GM23338 (cell line): Measurements from ENCODE around the gene PPM1N. TPM values are rescaled to one million over a fixed set of nuclear protein-coding genes. Genes with fewer than 3 reads are reported as not detected.

Source experiments
- ATAC-seq: fragments of 200-7000 bp; cut with Tn5 transposase; 3 replicates; pipeline ENCODE4 v1.9.1; 2020
- DNase-seq: peaks from one replicate; pipeline ENCODE4 v3.0.0-alpha.2; 2015; ENCODE audit warnings: low spot score
- H2AFZ ChIP-seq: fragments of 200-600 bp; sonication (generic); 2 replicates; pipeline ENCODE4 v1.8.0; 2016; ENCODE audit warnings: antibody characterized with exemption, mild to moderate bottlenecking, moderate library complexity
- H3F3A ChIP-seq: fragments of 200-600 bp; sonication (generic); replicated peaks from 2 replicates; pipeline ENCODE4 v1.8.0; 2017; ENCODE audit warnings: antibody characterized with exemption, mixed run types, low read depth
- H3K27ac ChIP-seq: fragments of 200-600 bp; sonication (generic); 2 replicates; pipeline ENCODE4 v1.6.1; 2016; ENCODE audit warnings: low read depth
- H3K27me3 ChIP-seq: fragments of 200-600 bp; sonication (generic); 2 replicates; pipeline ENCODE4 v1.8.0; 2016; ENCODE audit warnings: mild to moderate bottlenecking, mixed run types, moderate library complexity; ENCODE audit not compliant: insufficient read depth
- H3K36me3 ChIP-seq: fragments of 200-600 bp; sonication (generic); 2 replicates; pipeline ENCODE4 v1.8.0; 2016; ENCODE audit warnings: mild to moderate bottlenecking; ENCODE audit not compliant: insufficient read depth
- H3K4me1 ChIP-seq: fragments of 200-600 bp; sonication (generic); 2 replicates; pipeline ENCODE4 v1.8.0; 2016; ENCODE audit warnings: mild to moderate bottlenecking, moderate library complexity; ENCODE audit not compliant: insufficient read depth
- H3K4me2 ChIP-seq: fragments of 200-600 bp; sonication (generic); 2 replicates; pipeline ENCODE4 v1.7.1; 2017; ENCODE audit warnings: mixed run types
- H3K4me3 ChIP-seq: fragments of 200-600 bp; sonication (generic); 2 replicates; pipeline ENCODE4 v1.6.1; 2016; ENCODE audit warnings: mixed run types
- H3K79me2 ChIP-seq: fragments of 200-600 bp; sonication (generic); replicated peaks from 2 replicates; pipeline ENCODE4 v1.8.0; 2017; ENCODE audit warnings: mild to moderate bottlenecking; ENCODE audit not compliant: insufficient read depth
- H3K9me2 ChIP-seq: fragments of 200-600 bp; sonication (generic); 2 replicates; pipeline ENCODE4 v1.8.0; 2017; ENCODE audit not compliant: insufficient read depth
- H4K20me1 ChIP-seq: fragments of 200-600 bp; sonication (generic); replicated peaks from 2 replicates; pipeline ENCODE4 v1.8.0; 2017; ENCODE audit warnings: mild to moderate bottlenecking; ENCODE audit not compliant: insufficient read depth
- H3K27ac Mint-ChIP-seq: 2 replicates; pipeline ENCODE4 v1.8.0; 2020; ENCODE audit warnings: inconsistent platforms, mild to moderate bottlenecking, moderate library complexity, mixed read lengths
- H3K27me3 Mint-ChIP-seq: 3 replicates; pipeline ENCODE4 v1.8.0; 2022; ENCODE audit warnings: low read depth, mild to moderate bottlenecking, moderate library complexity, mixed read lengths, inconsistent platforms; ENCODE audit not compliant: insufficient read depth, poor library complexity
- H3K36me3 Mint-ChIP-seq: 3 replicates; pipeline ENCODE4 v1.8.0; 2021; ENCODE audit warnings: low read depth, mild to moderate bottlenecking, inconsistent platforms, moderate library complexity, mixed read lengths
- H3K4me1 Mint-ChIP-seq: 3 replicates; pipeline ENCODE4 v1.8.0; 2020; ENCODE audit warnings: mild to moderate bottlenecking, inconsistent platforms, mixed read lengths
- H3K4me3 Mint-ChIP-seq: 3 replicates; pipeline ENCODE4 v1.8.0; 2021; ENCODE audit warnings: moderate library complexity, mild to moderate bottlenecking, inconsistent platforms, mixed read lengths
- H3K9me3 Mint-ChIP-seq: 3 replicates; pipeline ENCODE4 v1.8.0; 2020; ENCODE audit warnings: moderate library complexity, mild to moderate bottlenecking, inconsistent platforms, mixed read lengths
- CREB1 ChIP-seq: fragments of 250-450 bp; sonication (Bioruptor Pico); IDR thresholded peaks from 2 replicates; pipeline ENCODE4 v1.5.0; 2020; ENCODE audit warnings: low read depth, mild to moderate bottlenecking, moderate library complexity
- EZH2 ChIP-seq: fragments of 200-600 bp; sonication (generic); IDR thresholded peaks from one replicate; pipeline ENCODE4 v1.8.0; 2017; ENCODE audit warnings: antibody characterized with exemption, mild to moderate bottlenecking, low read depth; ENCODE audit not compliant: unreplicated experiment
- JUNB ChIP-seq: IDR thresholded peaks from one replicate; pipeline ENCODE4 v1.6.1; 2016; ENCODE audit warnings: antibody characterized with exemption; ENCODE audit not compliant: unreplicated experiment
- POLR2AphosphoS5 ChIP-seq: IDR thresholded peaks from 2 replicates; pipeline ENCODE4 v1.6.1; 2016; ENCODE audit warnings: antibody characterized with exemption, low read depth
- STAT1 ChIP-seq: IDR thresholded peaks from one replicate; pipeline ENCODE4 v1.6.1; 2016; ENCODE audit warnings: antibody characterized with exemption; ENCODE audit not compliant: unreplicated experiment
- ZNF114 ChIP-seq: fragments of 250-450 bp; sonication (Bioruptor Pico); IDR thresholded peaks from 2 replicates; pipeline ENCODE4 v1.5.0; 2020; ENCODE audit warnings: mild to moderate bottlenecking, moderate library complexity
- ZNF331 ChIP-seq: fragments of 250-450 bp; sonication (Bioruptor Pico); IDR thresholded peaks from 2 replicates; pipeline ENCODE4 v1.5.0; 2020; ENCODE audit warnings: low read depth, mild to moderate bottlenecking, moderate library complexity
- polyA plus RNA-seq: library from polyadenylated mRNA; unstranded; fragments of >200 nt; fragmentation: Nextera tagmentation; extraction: Ambion mirVana; gene quantifications from 2 replicates; pipeline ENCODE4 v1.2.1, GENCODE V29; 2016
- total RNA-seq: library from RNA; depleted of rRNA; stranded (reverse); fragments of >200 nt; shearing (Covaris generic); gene quantifications from 2 replicates; pipeline ENCODE4 v1.2.3, GENCODE V29; 2014
- TF ChIP-seq, protein P1 (sequence below): IDR thresholded peaks from one replicate; pipeline ENCODE4 v1.6.1; 2018; ENCODE audit warnings: antibody characterized with exemption; ENCODE audit not compliant: unreplicated experiment
- TF ChIP-seq, protein P2 (sequence below): IDR thresholded peaks from 2 replicates; pipeline ENCODE4 v1.6.1; 2016; ENCODE audit warnings: antibody characterized with exemption
- TF ChIP-seq, protein P3 (sequence below), 2 experiments: fragments of 200-600 bp in 1 of 2; sonication (generic) in 1 of 2; conservative IDR thresholded peaks; 2 replicates each; pipeline versions ENCODE4 v1.5.1 to v1.6.1; 2016 to 2017; ENCODE audit warnings: antibody characterized with exemption in 2 of 2, low read depth in 2 of 2, mild to moderate bottlenecking in 2 of 2, moderate library complexity in 1 of 2

Gene PPM1N
- total and polyA plus RNA-seq, 2 experiments from 2014 or later = 15.2 to 25.1 TPM

DNA sequence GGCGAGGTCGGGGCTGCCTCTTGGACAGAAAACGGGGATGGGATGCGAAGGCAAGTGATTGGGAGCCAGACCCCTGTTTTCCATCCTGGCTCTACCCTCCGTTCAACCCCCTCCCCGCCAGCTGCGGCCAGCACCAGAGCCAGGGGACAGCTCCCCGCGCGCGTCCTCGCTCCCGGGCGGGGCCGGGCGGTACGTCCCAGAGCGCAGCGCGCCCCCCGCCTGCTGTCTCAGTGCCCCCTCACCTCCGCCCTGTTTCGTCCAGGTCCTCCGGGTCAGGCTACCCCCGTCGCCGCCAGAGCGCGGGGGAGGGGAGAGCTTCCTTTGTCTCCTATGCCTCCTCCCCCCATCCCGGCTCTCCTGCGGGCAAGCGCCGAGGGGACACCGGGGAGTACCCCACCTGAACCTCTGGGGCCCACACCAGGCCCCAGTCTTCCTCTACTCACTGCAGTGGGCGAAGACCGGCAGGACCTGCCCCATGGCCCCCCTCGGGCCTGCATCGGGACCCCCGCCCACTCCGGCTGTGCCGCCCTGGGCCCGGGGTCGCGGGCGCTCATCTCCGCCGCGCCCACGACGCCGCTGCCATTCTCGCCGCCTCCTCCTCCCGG lies 1.8 kb upstream of the PPM1N start (continued):
- TF ChIP-seq, protein P1, sequence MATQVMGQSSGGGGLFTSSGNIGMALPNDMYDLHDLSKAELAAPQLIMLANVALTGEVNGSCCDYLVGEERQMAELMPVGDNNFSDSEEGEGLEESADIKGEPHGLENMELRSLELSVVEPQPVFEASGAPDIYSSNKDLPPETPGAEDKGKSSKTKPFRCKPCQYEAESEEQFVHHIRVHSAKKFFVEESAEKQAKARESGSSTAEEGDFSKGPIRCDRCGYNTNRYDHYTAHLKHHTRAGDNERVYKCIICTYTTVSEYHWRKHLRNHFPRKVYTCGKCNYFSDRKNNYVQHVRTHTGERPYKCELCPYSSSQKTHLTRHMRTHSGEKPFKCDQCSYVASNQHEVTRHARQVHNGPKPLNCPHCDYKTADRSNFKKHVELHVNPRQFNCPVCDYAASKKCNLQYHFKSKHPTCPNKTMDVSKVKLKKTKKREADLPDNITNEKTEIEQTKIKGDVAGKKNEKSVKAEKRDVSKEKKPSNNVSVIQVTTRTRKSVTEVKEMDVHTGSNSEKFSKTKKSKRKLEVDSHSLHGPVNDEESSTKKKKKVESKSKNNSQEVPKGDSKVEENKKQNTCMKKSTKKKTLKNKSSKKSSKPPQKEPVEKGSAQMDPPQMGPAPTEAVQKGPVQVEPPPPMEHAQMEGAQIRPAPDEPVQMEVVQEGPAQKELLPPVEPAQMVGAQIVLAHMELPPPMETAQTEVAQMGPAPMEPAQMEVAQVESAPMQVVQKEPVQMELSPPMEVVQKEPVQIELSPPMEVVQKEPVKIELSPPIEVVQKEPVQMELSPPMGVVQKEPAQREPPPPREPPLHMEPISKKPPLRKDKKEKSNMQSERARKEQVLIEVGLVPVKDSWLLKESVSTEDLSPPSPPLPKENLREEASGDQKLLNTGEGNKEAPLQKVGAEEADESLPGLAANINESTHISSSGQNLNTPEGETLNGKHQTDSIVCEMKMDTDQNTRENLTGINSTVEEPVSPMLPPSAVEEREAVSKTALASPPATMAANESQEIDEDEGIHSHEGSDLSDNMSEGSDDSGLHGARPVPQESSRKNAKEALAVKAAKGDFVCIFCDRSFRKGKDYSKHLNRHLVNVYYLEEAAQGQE = peak; percentile 100

DNA sequence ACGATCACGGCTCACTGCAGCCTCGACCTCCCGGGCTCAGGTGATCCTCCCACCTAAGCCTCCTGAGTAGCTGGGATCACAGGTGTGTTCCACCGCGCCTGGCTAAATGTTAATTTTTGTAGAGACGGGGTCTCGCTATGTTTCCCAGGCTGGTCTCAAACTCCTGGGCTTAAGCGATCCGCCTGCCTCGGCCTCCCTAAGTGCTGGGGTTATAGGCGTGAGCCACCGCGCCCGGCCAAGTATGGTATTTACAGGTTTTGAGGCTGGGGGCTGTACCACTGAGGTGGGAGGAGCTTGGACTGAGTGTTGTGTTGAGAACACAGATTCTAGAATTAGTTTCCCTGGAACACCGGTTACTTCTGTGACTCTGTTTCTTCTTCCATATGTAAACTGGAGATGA lies 452 bp upstream of the PPM1N start:
- TF ChIP-seq STAT1 = no peak
- TF ChIP-seq ZNF114 = no peak
- TF ChIP-seq ZNF331 (CRISPR knock-in tag) = no peak
- no peak for TF ChIP-seq POLR2AphosphoS5
- TF ChIP-seq JUNB = no peak
- TF ChIP-seq, protein P1 = no peak
- no peak for TF ChIP-seq CREB1 (CRISPR knock-in tag)
- TF ChIP-seq, protein P2, sequence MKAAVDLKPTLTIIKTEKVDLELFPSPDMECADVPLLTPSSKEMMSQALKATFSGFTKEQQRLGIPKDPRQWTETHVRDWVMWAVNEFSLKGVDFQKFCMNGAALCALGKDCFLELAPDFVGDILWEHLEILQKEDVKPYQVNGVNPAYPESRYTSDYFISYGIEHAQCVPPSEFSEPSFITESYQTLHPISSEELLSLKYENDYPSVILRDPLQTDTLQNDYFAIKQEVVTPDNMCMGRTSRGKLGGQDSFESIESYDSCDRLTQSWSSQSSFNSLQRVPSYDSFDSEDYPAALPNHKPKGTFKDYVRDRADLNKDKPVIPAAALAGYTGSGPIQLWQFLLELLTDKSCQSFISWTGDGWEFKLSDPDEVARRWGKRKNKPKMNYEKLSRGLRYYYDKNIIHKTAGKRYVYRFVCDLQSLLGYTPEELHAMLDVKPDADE = no peak
- no peak for TF ChIP-seq EZH2
- TF ChIP-seq, protein P3, sequence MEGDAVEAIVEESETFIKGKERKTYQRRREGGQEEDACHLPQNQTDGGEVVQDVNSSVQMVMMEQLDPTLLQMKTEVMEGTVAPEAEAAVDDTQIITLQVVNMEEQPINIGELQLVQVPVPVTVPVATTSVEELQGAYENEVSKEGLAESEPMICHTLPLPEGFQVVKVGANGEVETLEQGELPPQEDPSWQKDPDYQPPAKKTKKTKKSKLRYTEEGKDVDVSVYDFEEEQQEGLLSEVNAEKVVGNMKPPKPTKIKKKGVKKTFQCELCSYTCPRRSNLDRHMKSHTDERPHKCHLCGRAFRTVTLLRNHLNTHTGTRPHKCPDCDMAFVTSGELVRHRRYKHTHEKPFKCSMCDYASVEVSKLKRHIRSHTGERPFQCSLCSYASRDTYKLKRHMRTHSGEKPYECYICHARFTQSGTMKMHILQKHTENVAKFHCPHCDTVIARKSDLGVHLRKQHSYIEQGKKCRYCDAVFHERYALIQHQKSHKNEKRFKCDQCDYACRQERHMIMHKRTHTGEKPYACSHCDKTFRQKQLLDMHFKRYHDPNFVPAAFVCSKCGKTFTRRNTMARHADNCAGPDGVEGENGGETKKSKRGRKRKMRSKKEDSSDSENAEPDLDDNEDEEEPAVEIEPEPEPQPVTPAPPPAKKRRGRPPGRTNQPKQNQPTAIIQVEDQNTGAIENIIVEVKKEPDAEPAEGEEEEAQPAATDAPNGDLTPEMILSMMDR (conservative IDR thresholded peaks at IDR 0.05; ENCODE audit: low read depth in 2 of 2) = no peak
- Histone ChIP-seq H3K9me2 (no peaks in the 10 kb centered on the region), H3K4me3 (peak overlapping the region; percentile 59), H3K36me3 (no peaks in the 10 kb centered on the region), H4K20me1 (peaks cover 2% of the 10 kb centered on the region; the same call in 1 of the 2 replicates), H3K27ac (peak overlapping the region; percentile 74), H3K4me2 (peak overlapping the region; percentile 78), H3K79me2 (no peaks in the 10 kb centered on the region), H3K4me1 (peaks cover 19% of the 10 kb centered on the region; the same call in 1 of the 2 replicates), H2AFZ (no peak overlapping the region), H3K27me3 (peaks cover 15% of the 10 kb centered on the region; the same call in 1 of the 2 replicates), H3F3A (peaks cover 14% of the 10 kb centered on the region)
- H3K27ac Mint-ChIP-seq = no peak overlapping the region
- ATAC-seq = peak; percentile 2; the same call in 1 of the 3 replicates
- H3K4me1 Mint-ChIP-seq = peaks cover 49% of the 10 kb centered on the region
- peaks cover 39% of the 10 kb centered on the region for H3K27me3 Mint-ChIP-seq
- peaks cover 4% of the 10 kb centered on the region; the same call in 1 of the 3 replicates for H3K36me3 Mint-ChIP-seq
- H3K9me3 Mint-ChIP-seq = no peaks in the 10 kb centered on the region; the same call in 2 of the 3 replicates
- DNase-seq = peak; percentile 82
- peak overlapping the region; percentile 66 for H3K4me3 Mint-ChIP-seq
